Esophagus (tissue), 2 donors: Measurements from ENCODE around the gene BRCA1. TPM values are rescaled to one million over a fixed set of nuclear protein-coding genes. Genes with fewer than 3 reads are reported as not detected.
"Not testable (repeated sequence)": the region's sequence is repeated elsewhere in the genome, so short reads cannot be mapped to it uniquely, and the experiment has no call there.

Experiments
- H3K27ac ChIP-seq, 2 donors: one replicate each; pipeline ENCODE4 v1.5.1; 2013; ENCODE audit warnings: low read depth in 2 of 2, mild to moderate bottlenecking in 2 of 2, inconsistent platforms in 1 of 2, low read length in 1 of 2, moderate library complexity in 1 of 2
- H3K27me3 ChIP-seq, 2 donors: one replicate each; pipeline ENCODE4 v1.6.1; 2013; ENCODE audit warnings: low read length in 2 of 2, control low read depth in 1 of 2, mild to moderate bottlenecking in 1 of 2; ENCODE audit not compliant: insufficient read depth in 2 of 2, control insufficient read depth in 1 of 2
- H3K36me3 ChIP-seq, 2 donors: one replicate each; pipeline ENCODE4 v1.6.1; 2013; ENCODE audit warnings: low read length in 1 of 2; ENCODE audit not compliant: control insufficient read depth in 2 of 2, insufficient read depth in 2 of 2
- H3K4me1 ChIP-seq, 2 donors: one replicate each; pipeline ENCODE4 v1.6.1; 2013; ENCODE audit warnings: low read length in 1 of 2; ENCODE audit not compliant: control insufficient read depth in 2 of 2, insufficient read depth in 2 of 2
- H3K4me3 ChIP-seq, 2 donors: one replicate each; pipeline ENCODE4 v1.5.1; 2013; ENCODE audit warnings: low read length in 2 of 2, mild to moderate bottlenecking in 2 of 2, low read depth in 1 of 2, moderate library complexity in 1 of 2
- H3K9me3 ChIP-seq, 2 donors: one replicate each; pipeline ENCODE4 v1.6.1; 2013; ENCODE audit warnings: mild to moderate bottlenecking in 2 of 2, low read depth in 1 of 2, low read length in 1 of 2, moderate library complexity in 1 of 2; ENCODE audit not compliant: control insufficient read depth in 2 of 2, insufficient read depth in 1 of 2
- WGBS, 2 donors: extraction: QIAGEN DNeasy Blood & Tissue Kit; methylation state at CpG; one replicate each; pipeline ENCODE4 v1.1.7; 2013; 5-methylcytosine and 5-hydroxymethylcytosine counted together
- polyA plus RNA-seq, 2 donors: library from polyadenylated mRNA; stranded (reverse); fragments of 200-250 nt; gene quantifications; one replicate each; pipeline ENCODE4 v1.2.3, GENCODE V29; 2013
- donor health status: healthy with polysubstance abuse.
- donor health status: Bipolar disorder and iron deficiency.

BRCA1 gene
- 1 to 10 TPM; 3.7 to 3.8 TPM for polyA plus RNA-seq

DNA sequence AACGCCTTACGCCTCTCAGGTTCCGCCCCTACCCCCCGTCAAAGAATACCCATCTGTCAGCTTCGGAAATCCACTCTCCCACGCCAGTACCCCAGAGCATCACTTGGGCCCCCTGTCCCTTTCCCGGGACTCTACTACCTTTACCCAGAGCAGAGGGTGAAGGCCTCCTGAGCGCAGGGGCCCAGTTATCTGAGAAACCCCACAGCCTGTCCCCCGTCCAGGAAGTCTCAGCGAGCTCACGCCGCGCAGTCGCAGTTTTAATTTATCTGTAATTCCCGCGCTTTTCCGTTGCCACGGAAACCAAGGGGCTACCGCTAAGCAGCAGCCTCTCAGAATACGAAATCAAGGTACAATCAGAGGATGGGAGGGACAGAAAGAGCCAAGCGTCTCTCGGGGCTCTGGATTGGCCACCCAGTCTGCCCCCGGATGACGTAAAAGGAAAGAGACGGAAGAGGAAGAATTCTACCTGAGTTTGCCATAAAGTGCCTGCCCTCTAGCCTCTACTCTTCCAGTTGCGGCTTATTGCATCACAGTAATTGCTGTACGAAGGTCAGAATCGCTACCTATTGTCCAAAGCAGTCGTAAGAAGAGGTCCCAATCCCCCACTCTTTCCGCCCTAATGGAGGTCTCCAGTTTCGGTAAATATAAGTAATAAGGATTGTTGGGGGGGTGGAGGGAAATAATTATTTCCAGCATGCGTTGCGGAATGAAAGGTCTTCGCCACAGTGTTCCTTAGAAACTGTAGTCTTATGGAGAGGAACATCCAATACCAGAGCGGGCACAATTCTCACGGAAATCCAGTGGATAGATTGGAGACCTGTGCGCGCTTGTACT lies at the start of gene BRCA1:
BRCA1 (minus strand) TSS at position 232 of the 834 bp plus-strand sequence. CDS start 1,268 bp downstream, outside the sequence.
- Histone ChIP-seq H3K27me3 (no peaks in the 10 kb centered on the region), H3K4me3 (peak within 1 kb of the TSS; percentile 66 to 92), H3K9me3 (no peaks in the 10 kb centered on the region), H3K27ac (peak within 1 kb of the TSS; percentile 77 to 89), H3K4me1 (peaks cover 2 to 12% of the 10 kb centered on the region in 2 donors), H3K36me3 (no peaks in the 10 kb centered on the region)
- WGBS, 2 donors = 2% methylated on average over 38 of the region's 38 CpGs

DNA sequence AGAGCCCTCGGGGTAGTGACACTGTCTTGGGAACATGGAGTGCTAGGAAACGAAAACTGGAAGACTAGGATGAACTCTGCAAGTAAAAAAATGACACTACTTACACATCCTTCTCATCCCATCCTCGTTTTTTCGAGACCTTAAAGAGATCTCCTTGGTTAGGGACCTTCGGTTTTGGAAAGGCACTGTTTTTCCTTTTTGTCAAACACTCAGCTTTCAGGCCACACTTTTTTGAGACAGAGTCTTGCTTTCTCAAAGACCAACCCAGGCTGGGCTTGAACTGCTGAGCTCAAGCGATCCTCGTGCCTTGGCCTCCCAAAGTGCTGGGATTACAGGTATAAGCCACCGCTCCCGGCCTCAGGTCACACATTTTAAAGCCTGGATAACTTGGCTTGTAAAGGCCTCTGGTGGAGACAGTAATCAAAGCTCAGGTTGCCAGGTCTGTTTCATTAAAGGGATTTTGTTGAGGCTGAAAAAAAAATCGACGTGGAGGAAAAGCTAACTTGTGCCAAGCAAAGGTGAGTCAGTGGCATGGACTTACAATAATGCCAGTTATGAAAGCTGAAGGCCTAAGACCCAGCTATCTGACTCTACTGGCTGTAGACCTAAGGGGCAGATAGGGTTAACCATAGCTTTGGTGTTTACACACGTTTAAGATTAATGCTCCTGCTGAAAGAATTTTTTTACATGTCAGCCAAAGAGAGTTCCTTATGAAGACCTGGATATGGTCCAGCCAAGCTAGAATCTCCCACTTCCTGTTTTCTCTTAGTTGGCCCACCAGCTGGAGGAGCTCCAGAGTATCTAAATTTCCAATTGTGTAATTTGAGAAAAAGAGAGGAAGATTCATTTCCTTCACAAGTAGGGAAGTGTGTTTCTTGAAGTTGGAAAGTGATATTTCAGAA lies 46.7 kb upstream of the BRCA1 start:
- peak overlapping the region; percentile 71 to 74 for H3K4me3 ChIP-seq
- no peaks in the 10 kb centered on the region for H3K4me1 ChIP-seq
- WGBS, 2 donors = 6 to 7% methylated on average over 12 of the region's 12 CpGs
- no peaks in the 10 kb centered on the region for H3K9me3 ChIP-seq
- no peaks in the 10 kb centered on the region for H3K27me3 ChIP-seq
- H3K27ac ChIP-seq = peak overlapping the region; percentile 98 to 100
- H3K36me3 ChIP-seq = no peaks in the 10 kb centered on the region

- Histone ChIP-seq H3K27ac (peak within 1 kb of the TSS; percentile 98 to 100), H3K36me3 (no peaks in the 10 kb centered on the region), H3K27me3 (no peaks in the 10 kb centered on the region), H3K4me1 (no peaks in the 10 kb centered on the region), H3K9me3 (no peaks in the 10 kb centered on the region), H3K4me3 (peak within 1 kb of the TSS; percentile 71 to 74)
- WGBS, 2 donors = 0% methylated on average over 41 of the region's 41 CpGs
These were observed 45.8 kb upstream of the BRCA1 start, which contains the start of gene NBR1 for GRCh38 chr17:43170766-43171585. Gene NBR1, plus strand, starts transcription at chr17:43171214. Its CDS starts 4,586 bp downstream, at chr17:43175800.

DNA sequence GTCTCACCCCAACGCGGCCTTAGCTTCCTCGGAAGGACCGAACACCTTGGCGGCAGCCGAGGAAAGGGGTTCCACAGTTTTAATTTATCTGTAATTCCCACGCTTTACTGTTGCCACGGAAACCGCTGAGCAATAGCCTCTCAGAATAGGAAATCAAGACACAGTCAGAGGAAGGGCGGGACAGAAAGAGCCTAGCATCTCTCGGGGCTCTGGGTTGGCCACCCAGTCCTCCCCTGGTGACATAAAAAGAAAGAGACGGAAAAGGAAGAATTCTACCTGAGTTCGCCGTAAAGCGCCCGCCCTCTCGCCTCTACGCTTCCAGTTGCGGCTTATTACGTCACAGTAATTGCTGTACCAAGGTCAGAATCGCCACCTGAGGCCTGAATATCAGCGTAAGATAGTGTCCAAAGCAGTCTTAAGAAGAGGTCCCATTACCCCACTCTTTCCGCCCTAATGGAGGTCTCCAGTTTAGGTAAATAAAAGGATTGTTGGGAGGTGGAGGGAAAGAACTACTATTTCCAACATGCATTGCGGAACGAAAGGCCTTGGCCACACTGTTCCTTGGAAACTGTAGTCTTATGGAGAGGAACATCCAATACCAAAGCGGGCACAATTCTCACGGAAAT lies 45.1 kb upstream of the BRCA1 start:
- H3K27ac ChIP-seq = peak overlapping the region; percentile 98 to 100
- no peaks in the 10 kb centered on the region for H3K4me1 ChIP-seq
- peak overlapping the region; percentile 71 to 74 for H3K4me3 ChIP-seq
- H3K36me3 ChIP-seq = no peaks in the 10 kb centered on the region
- no peaks in the 10 kb centered on the region for H3K27me3 ChIP-seq
- 0 to 1% methylated on average over 27 of the region's 27 CpGs for WGBS, 2 donors
- no peaks in the 10 kb centered on the region for H3K9me3 ChIP-seq

- Histone ChIP-seq H3K4me1 (no peaks in the 10 kb centered on the region), H3K27ac (peak overlapping the region; percentile 98 to 100), H3K27me3 (no peaks in the 10 kb centered on the region), H3K36me3 (no peaks in the 10 kb centered on the region), H3K4me3 (peak overlapping the region; percentile 71 to 74), H3K9me3 (no peaks in the 10 kb centered on the region)
- 1% methylated on average over 29 of the region's 29 CpGs for WGBS, 2 donors
These were observed 44.5 kb upstream of the BRCA1 start for GRCh38 chr17:43169561-43170139.

DNA sequence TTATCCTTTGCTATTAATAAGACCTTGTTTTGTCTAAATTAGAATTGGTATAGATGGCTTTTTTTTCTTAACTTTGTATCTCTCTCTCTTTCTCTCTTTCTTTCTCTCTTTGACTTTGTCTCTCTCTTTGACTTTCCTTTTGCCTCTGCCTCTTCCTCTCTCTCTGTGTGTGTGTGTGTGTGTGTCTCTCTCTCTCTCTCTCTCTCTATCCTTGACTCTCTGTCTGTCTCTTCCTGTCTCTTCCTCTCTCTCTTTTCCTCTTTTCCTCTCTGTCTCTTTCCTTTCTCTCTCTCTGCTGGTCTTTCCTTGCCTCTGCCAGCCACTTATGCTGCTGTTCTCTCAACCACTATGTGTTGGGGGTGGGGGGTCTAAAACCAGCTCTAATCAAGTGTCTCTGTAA lies 40.8 kb upstream of the BRCA1 start:
- H3K9me3 ChIP-seq, H3K36me3 ChIP-seq, H3K27me3 ChIP-seq, H3K4me1 ChIP-seq, H3K27ac ChIP-seq, H3K4me3 ChIP-seq: not testable (repeated sequence)

GRCh38 chr17:43159957-43160356 lies 34.8 kb upstream of the BRCA1 start:
- WGBS, 2 donors = 94 to 96% methylated on average over 8 of the region's 8 CpGs
- not testable (repeated sequence) for H3K4me3 ChIP-seq

DNA sequence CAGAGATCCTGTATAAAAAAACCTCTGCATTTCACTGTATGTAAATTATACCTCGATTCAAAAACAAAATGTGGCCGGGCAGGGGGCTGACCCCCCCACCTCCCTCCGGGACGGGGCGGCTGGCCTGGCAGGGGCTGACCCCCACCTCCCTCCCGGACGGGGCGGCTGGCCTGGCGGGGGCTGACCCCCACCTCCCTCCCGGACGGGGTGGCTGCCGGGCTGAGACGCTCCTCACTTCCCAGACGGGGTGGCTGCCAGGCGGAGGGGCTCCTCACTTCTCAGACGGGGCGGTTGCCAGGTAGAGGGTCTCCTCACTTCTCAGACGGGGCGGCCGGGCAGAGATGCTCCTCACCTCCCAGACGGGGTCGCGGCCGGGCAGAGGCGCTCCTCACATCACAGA lies 34.1 kb upstream of the BRCA1 start:
- WGBS, 2 donors = 90 to 91% methylated on average over 17 to 24 of the region's 25 CpGs
- not testable (repeated sequence) for H3K36me3 ChIP-seq, H3K27ac ChIP-seq, H3K4me1 ChIP-seq, H3K27me3 ChIP-seq, H3K4me3 ChIP-seq, H3K9me3 ChIP-seq

More at GRCh38 chr17:43159957-43160356, 34.8 kb upstream of the BRCA1 start:
- H3K27me3 ChIP-seq, H3K4me1 ChIP-seq, H3K9me3 ChIP-seq, H3K36me3 ChIP-seq, H3K27ac ChIP-seq: not testable (repeated sequence)
